A549 (cell line): ENCODE results near the gene ARHGAP28. TPM values are rescaled to one million over a fixed set of nuclear protein-coding genes. Genes with fewer than 3 reads are reported as not detected.

Experiments
- ATAC-seq, 2 experiments: fragments of 200-7000 bp in 1 of 2; fragments of >200 bp in 1 of 2; cut with Nextera tagmentation in 1 of 2; cut with Tn5 transposase in 1 of 2; 3 replicates each; pipeline versions ENCODE4 v1.8.0 to v1.9.1; 2018 to 2020; ENCODE audit warnings: mild to moderate bottlenecking in 1 of 2, moderate library complexity in 1 of 2
- CTCF ChIA-PET: fragments of 300-600 bp; sonication (Branson Sonifier 250); formaldehyde crosslinking; extraction: SDS; loops from one replicate; lab custom pipeline; 2021; ENCODE audit warnings: antibody characterized with exemption, inconsistent platforms; lab: Yijun Ruan, JAX
- POLR2A ChIA-PET: fragments of 350-600 bp; formaldehyde crosslinking; extraction: SDS; loops from one replicate; lab custom pipeline; 2021; ENCODE audit warnings: antibody characterized with exemption, inconsistent platforms; lab: Yijun Ruan, JAX
- DNase-seq, 2 experiments: peaks; one replicate each; pipeline versions ENCODE4 v3.0.0 to v3.0.0-alpha.2; 2011 to 2016; ENCODE audit warnings: low read depth in 1 of 2, low spot score in 1 of 2
- FAIRE-seq: peaks from 2 replicates; lab custom pipeline; 2011; peaks lifted over from hg19 to GRCh38; lab: Jason Lieb, UNC
- H3K27ac ChIP-seq, 2 experiments: fragments of >200 bp; sonication (Bioruptor Twin); formaldehyde crosslinking; 3 replicates each; pipeline ENCODE4 v1.5.1; 2016 to 2017
- H3K4me1 ChIP-seq: fragments of >200 bp; sonication (Bioruptor Twin); formaldehyde crosslinking; 3 replicates; pipeline ENCODE4 v1.6.1; 2016
- H3K4me2 ChIP-seq: fragments of >200 bp; sonication (Bioruptor Twin); formaldehyde crosslinking; 3 replicates; pipeline ENCODE4 v1.6.1; 2016
- H3K4me3 ChIP-seq: fragments of >200 bp; sonication (Bioruptor Twin); formaldehyde crosslinking; 3 replicates; pipeline ENCODE4 v1.5.1; 2016
- H3K9me3 ChIP-seq: fragments of >200 bp; sonication (Bioruptor Twin); formaldehyde crosslinking; 3 replicates; pipeline ENCODE4 v1.6.1; 2016
- CBX2 ChIP-seq: fragments of 200-600 bp; sonication (generic); IDR thresholded peaks from 2 replicates; pipeline ENCODE4 v1.6.1; 2016; ENCODE audit warnings: low read depth, mild to moderate bottlenecking, borderline replicate concordance
- CBX8 ChIP-seq: fragments of 200-600 bp; sonication (generic); IDR thresholded peaks from 2 replicates; pipeline ENCODE4 v1.6.1; 2016
- CHD4 ChIP-seq: fragments of 200-600 bp; sonication (generic); IDR thresholded peaks from 2 replicates; pipeline ENCODE4 v1.6.1; 2016; ENCODE audit warnings: antibody characterized with exemption, mild to moderate bottlenecking, borderline replicate concordance
- EHMT2 ChIP-seq: fragments of 200-600 bp; sonication (generic); IDR thresholded peaks from 2 replicates; pipeline ENCODE4 v1.6.1; 2016; ENCODE audit warnings: antibody characterized with exemption, low read depth, mild to moderate bottlenecking, moderate library complexity
- FOSB ChIP-seq: fragments of 250-450 bp; sonication (Bioruptor Pico); IDR thresholded peaks from 2 replicates; pipeline ENCODE4 v1.5.0; 2020; ENCODE audit warnings: mild to moderate bottlenecking, moderate library complexity
- HEYL ChIP-seq: fragments of 250-450 bp; sonication (Bioruptor Pico); IDR thresholded peaks from 2 replicates; pipeline ENCODE4 v1.8.0; 2021; ENCODE audit warnings: mild to moderate bottlenecking, moderate library complexity
- HOXA7 ChIP-seq: fragments of 250-450 bp; sonication (Bioruptor Pico); IDR thresholded peaks from 2 replicates; pipeline ENCODE4 v1.5.0; 2020; ENCODE audit warnings: mild to moderate bottlenecking, moderate library complexity
- HOXB5 ChIP-seq: fragments of 250-450 bp; sonication (Bioruptor Pico); IDR thresholded peaks from 2 replicates; pipeline ENCODE4 v1.5.0; 2020; ENCODE audit warnings: mild to moderate bottlenecking, moderate library complexity
- KDM1A ChIP-seq: fragments of 200-600 bp; sonication (generic); IDR thresholded peaks from 2 replicates; pipeline ENCODE4 v1.6.1; 2016; ENCODE audit warnings: low read depth, mild to moderate bottlenecking
- MAFK ChIP-seq: fragments of 450-650 bp; IDR thresholded peaks from 2 replicates; pipeline ENCODE4 v1.6.1; 2014; ENCODE audit not compliant: partially characterized antibody
- MYC ChIP-seq: IDR thresholded peaks from 2 replicates; pipeline ENCODE4 v1.6.1; 2012; ENCODE audit warnings: mild to moderate bottlenecking, inconsistent platforms, low read length, improper control_type of control experiment, borderline replicate concordance
- NFE2L2 ChIP-seq: fragments of 150-350 bp; conservative IDR thresholded peaks from 2 replicates; pipeline ENCODE4 v1.6.1; 2014; ENCODE audit warnings: low read length
- POLR2AphosphoS2 ChIP-seq: conservative IDR thresholded peaks from 2 replicates; pipeline ENCODE4 v1.6.1; 2012; ENCODE audit warnings: low read length, improper control_type of control experiment, inconsistent platforms
- RARB ChIP-seq: fragments of 250-450 bp; sonication (Bioruptor Pico); IDR thresholded peaks from 2 replicates; pipeline ENCODE4 v1.8.0; 2021; ENCODE audit warnings: mild to moderate bottlenecking, moderate library complexity
- RFX5 ChIP-seq: fragments of 450-650 bp; IDR thresholded peaks from 2 replicates; pipeline ENCODE4 v1.7.1; 2014; ENCODE audit warnings: antibody characterized with exemption, mild to moderate bottlenecking, moderate library complexity
- TFCP2L1 ChIP-seq: fragments of 250-450 bp; sonication (Bioruptor Pico); IDR thresholded peaks from 2 replicates; pipeline ENCODE4 v1.5.0; 2021; ENCODE audit warnings: mild to moderate bottlenecking
- TP53 ChIP-seq: fragments of 250-450 bp; sonication (Bioruptor Pico); IDR thresholded peaks from 2 replicates; pipeline ENCODE4 v1.5.0; 2021; ENCODE audit warnings: mild to moderate bottlenecking, moderate library complexity
- ZNF302 ChIP-seq: fragments of 250-450 bp; sonication (Bioruptor Pico); IDR thresholded peaks from 2 replicates; pipeline ENCODE4 v1.9.0; 2021; ENCODE audit warnings: inconsistent platforms, mild to moderate bottlenecking, moderate library complexity
- WGBS: methylation state at CpG from one replicate; pipeline ENCODE4 v1.1.6; 2017; ENCODE audit errors: missing lambda C conversion rate; 5-methylcytosine and 5-hydroxymethylcytosine counted together
- polyA plus RNA-seq, 4 experiments: library from polyadenylated mRNA; depleted of rRNA in 3 of 4; stranded (reverse); fragments of >200 nt; fragmentation: RNase III in 1 of 4; extraction: RNeasy Plus Mini Kit Qiagen cat#74134 plus additional on column Dnase treatment in 1 of 4; gene quantifications; 2 replicates in 3 of 4; 3 replicates in 1 of 4; pipeline ENCODE4 v1.2.3, GENCODE V29; 2011 to 2017
- TF ChIP-seq, protein P1 (sequence below): IDR thresholded peaks from 2 replicates; pipeline ENCODE4 v1.6.1; 2012
- TF ChIP-seq, protein P2 (sequence below): fragments of 150-350 bp; IDR thresholded peaks from 2 replicates; pipeline ENCODE4 v1.6.1; 2014; ENCODE audit warnings: low read depth, mild to moderate bottlenecking, low read length
- TF ChIP-seq, protein P3 (sequence below): fragments of 450-650 bp; IDR thresholded peaks from 2 replicates; pipeline ENCODE4 v1.6.1; 2014; ENCODE audit warnings: antibody characterized with exemption
- TF ChIP-seq, protein P4 (sequence below): fragments of >200 bp; sonication (Bioruptor Twin); formaldehyde crosslinking; IDR thresholded peaks from 3 replicates; pipeline ENCODE4 v1.5.1; 2016
- TF ChIP-seq, protein P5 (sequence below): IDR thresholded peaks from 2 replicates; pipeline ENCODE4 v1.6.1; 2012; ENCODE audit warnings: low read depth, borderline replicate concordance
- TF ChIP-seq, protein P6 (sequence below): fragments of >200 bp; sonication (Bioruptor Twin); formaldehyde crosslinking; IDR thresholded peaks from 3 replicates; pipeline ENCODE4 v1.6.1; 2016

The ARHGAP28 gene
- polyA plus RNA-seq, 2 of the 4 experiments (the other 2 are of a cell fraction): 0.13 to 0.17 TPM

DNA sequence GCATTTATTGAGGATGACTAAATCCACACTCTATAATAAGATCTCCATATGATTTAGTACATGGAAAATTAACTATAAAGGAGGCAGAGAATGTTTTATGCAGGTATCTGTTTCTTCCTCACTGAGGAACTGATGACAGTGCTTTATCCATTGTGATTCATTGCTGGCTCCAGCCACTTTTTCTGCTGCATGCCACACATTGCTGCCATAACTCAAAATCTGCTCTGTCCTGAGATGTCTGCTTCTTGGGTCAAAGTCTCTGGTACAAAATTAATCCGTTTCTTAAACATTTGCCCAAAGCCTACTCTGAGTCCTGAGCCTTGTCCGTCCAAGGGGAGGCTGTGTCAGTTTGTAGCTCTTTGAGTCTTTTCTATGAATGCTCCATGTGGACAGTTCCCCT is 15.5 kb upstream of the ARHGAP28 start:
- 13% methylated on average over 2 of the region's 2 CpGs for WGBS
- ChIA-PET POLR2A (no interaction called here), CTCF (no interaction called here)
- Histone ChIP-seq H3K4me2 (no peak overlapping the region), H3K27ac (no peak overlapping the region), H3K4me1 (no peaks in the 10 kb centered on the region), H3K4me3 (no peak overlapping the region), H3K9me3 (no peaks in the 10 kb centered on the region)
- TF ChIP-seq RFX5: no peak
- TF ChIP-seq, protein P1, sequence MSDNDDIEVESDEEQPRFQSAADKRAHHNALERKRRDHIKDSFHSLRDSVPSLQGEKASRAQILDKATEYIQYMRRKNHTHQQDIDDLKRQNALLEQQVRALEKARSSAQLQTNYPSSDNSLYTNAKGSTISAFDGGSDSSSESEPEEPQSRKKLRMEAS: no peak
- TF ChIP-seq HOXB5 (CRISPR knock-in tag): no peak
- no peak for TF ChIP-seq POLR2AphosphoS2
- TF ChIP-seq CHD4: no peak
- TF ChIP-seq CBX2: no peak
- TF ChIP-seq TFCP2L1: no peak
- TF ChIP-seq MYC: no peak
- TF ChIP-seq, protein P2, sequence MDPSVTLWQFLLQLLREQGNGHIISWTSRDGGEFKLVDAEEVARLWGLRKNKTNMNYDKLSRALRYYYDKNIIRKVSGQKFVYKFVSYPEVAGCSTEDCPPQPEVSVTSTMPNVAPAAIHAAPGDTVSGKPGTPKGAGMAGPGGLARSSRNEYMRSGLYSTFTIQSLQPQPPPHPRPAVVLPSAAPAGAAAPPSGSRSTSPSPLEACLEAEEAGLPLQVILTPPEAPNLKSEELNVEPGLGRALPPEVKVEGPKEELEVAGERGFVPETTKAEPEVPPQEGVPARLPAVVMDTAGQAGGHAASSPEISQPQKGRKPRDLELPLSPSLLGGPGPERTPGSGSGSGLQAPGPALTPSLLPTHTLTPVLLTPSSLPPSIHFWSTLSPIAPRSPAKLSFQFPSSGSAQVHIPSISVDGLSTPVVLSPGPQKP: no peak
- TF ChIP-seq HEYL (CRISPR knock-in tag): no peak
- TF ChIP-seq, protein P3, sequence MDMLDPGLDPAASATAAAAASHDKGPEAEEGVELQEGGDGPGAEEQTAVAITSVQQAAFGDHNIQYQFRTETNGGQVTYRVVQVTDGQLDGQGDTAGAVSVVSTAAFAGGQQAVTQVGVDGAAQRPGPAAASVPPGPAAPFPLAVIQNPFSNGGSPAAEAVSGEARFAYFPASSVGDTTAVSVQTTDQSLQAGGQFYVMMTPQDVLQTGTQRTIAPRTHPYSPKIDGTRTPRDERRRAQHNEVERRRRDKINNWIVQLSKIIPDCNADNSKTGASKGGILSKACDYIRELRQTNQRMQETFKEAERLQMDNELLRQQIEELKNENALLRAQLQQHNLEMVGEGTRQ: no peak
- TF ChIP-seq, protein P4, sequence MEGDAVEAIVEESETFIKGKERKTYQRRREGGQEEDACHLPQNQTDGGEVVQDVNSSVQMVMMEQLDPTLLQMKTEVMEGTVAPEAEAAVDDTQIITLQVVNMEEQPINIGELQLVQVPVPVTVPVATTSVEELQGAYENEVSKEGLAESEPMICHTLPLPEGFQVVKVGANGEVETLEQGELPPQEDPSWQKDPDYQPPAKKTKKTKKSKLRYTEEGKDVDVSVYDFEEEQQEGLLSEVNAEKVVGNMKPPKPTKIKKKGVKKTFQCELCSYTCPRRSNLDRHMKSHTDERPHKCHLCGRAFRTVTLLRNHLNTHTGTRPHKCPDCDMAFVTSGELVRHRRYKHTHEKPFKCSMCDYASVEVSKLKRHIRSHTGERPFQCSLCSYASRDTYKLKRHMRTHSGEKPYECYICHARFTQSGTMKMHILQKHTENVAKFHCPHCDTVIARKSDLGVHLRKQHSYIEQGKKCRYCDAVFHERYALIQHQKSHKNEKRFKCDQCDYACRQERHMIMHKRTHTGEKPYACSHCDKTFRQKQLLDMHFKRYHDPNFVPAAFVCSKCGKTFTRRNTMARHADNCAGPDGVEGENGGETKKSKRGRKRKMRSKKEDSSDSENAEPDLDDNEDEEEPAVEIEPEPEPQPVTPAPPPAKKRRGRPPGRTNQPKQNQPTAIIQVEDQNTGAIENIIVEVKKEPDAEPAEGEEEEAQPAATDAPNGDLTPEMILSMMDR: no peak
- ATAC-seq (no peak), DNase-seq (no peak), FAIRE-seq (no peak)

DNA sequence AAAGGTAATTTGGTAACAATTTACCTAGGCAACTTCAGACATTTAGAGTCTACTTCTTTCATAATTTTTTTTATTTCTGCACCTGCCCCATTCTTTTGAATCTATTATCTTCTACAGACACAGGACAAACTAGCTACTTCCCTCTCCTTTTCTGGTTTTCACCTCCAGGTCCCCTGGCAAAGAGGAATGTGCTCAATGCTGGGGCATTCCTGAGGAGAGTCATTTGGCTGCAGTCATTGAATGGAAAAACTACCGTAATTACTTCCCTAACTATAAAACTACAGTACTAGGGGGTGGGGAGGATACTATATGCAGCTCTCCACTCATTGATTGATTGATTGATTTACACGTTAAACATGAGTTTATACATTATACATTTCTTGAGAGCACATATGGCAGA is 11.2 kb upstream of the ARHGAP28 start:
- CTCF ChIA-PET: no interaction called here
- DNase-seq (no peak), ATAC-seq (no peak), FAIRE-seq (no peak)
- WGBS: 7% methylated on average over 2 of the region's 2 CpGs
- H3K27ac ChIP-seq: no peak overlapping the region
- POLR2A ChIA-PET: no interaction called here
- H3K4me3 ChIP-seq: no peak overlapping the region
- H3K9me3 ChIP-seq: no peaks in the 10 kb centered on the region
- H3K4me2 ChIP-seq: no peak overlapping the region
- TF ChIP-seq HOXA7 (CRISPR knock-in tag): no peak
- TF ChIP-seq, protein P5, sequence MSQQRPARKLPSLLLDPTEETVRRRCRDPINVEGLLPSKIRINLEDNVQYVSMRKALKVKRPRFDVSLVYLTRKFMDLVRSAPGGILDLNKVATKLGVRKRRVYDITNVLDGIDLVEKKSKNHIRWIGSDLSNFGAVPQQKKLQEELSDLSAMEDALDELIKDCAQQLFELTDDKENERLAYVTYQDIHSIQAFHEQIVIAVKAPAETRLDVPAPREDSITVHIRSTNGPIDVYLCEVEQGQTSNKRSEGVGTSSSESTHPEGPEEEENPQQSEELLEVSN: no peak
- TF ChIP-seq, protein P2: no peak
- TF ChIP-seq CBX8: no peak
- no peak for TF ChIP-seq TFCP2L1
- TF ChIP-seq MYC: no peak
- no peak for TF ChIP-seq NFE2L2
- TF ChIP-seq RARB (CRISPR knock-in tag): no peak
- TF ChIP-seq TP53 (CRISPR knock-in tag): no peak
- TF ChIP-seq MAFK: no peak
- TF ChIP-seq FOSB (CRISPR knock-in tag): no peak
- TF ChIP-seq EHMT2: no peak
- TF ChIP-seq, protein P6, sequence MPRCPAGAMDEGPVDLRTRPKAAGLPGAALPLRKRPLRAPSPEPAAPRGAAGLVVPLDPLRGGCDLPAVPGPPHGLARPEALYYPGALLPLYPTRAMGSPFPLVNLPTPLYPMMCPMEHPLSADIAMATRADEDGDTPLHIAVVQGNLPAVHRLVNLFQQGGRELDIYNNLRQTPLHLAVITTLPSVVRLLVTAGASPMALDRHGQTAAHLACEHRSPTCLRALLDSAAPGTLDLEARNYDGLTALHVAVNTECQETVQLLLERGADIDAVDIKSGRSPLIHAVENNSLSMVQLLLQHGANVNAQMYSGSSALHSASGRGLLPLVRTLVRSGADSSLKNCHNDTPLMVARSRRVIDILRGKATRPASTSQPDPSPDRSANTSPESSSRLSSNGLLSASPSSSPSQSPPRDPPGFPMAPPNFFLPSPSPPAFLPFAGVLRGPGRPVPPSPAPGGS: no peak
- TF ChIP-seq, protein P4: no peak
- no peak for TF ChIP-seq ZNF302
- no peak for TF ChIP-seq KDM1A
- H3K4me1 ChIP-seq: no peaks in the 10 kb centered on the region
